K562 (cell line): Measurements from ENCODE around the gene LPCAT3. TPM values are rescaled to one million over a fixed set of nuclear protein-coding genes. Genes with fewer than 3 reads are reported as not detected.
A peak's percentile ranks its signal among the peaks of the same experiment; 100 is the strongest.

ENCODE experiments used
- ATAC-seq: fragments of 200-7000 bp; cut with Tn5 transposase; 3 replicates; pipeline ENCODE4 v1.9.1; 2020; ENCODE audit warnings: moderate library complexity
- BruUV-seq: library from RNA; stranded (reverse); fragments of 400-500 nt; replicated peaks from 2 replicates; lab custom pipeline; 2021; lab: Mats Ljungman, UMichigan
- CTCF ChIA-PET: fragments of 300-600 bp; formaldehyde crosslinking; extraction: SDS; loops from one replicate; lab custom pipeline; 2021; ENCODE audit warnings: low intra/inter-chr PET ratio; lab: Yijun Ruan, JAX
- POLR2A ChIA-PET: fragments of 300-600, 350-650 bp; sonication (Branson Sonifier 250); formaldehyde crosslinking; extraction: SDS; loops from one replicate; lab custom pipeline; 2021; ENCODE audit warnings: antibody characterized with exemption, inconsistent platforms; lab: Yijun Ruan, JAX
- DNase-seq, 4 experiments: peaks; one replicate each; pipeline versions ENCODE4 v3.0.0 to v3.0.0-alpha.2; 2011 to 2018; ENCODE audit warnings: low spot score in 3 of 4, mixed read lengths in 3 of 4; ENCODE audit errors: extremely low read depth in 1 of 4
- FAIRE-seq: peaks from 2 replicates; lab custom pipeline; 2011; peaks lifted over from hg19 to GRCh38; lab: Jason Lieb, UNC
- H2AFZ ChIP-seq: 2 replicates; pipeline ENCODE4 v1.6.0; 2011; ENCODE audit warnings: low read depth, low read length, control low read depth, inconsistent platforms
- H3K27ac ChIP-seq: fragments of 200-600 bp; 3 replicates; pipeline ENCODE4 v1.8.0; 2011; ENCODE audit warnings: low read depth, mild to moderate bottlenecking, control low read depth, inconsistent platforms, low read length, moderate library complexity, mixed read lengths; ENCODE audit errors: extremely low read depth
- H3K27me3 ChIP-seq, 2 experiments: fragments of 300-600 bp in 1 of 2; 2 replicates in 1 of 2; 3 replicates in 1 of 2; pipeline versions ENCODE4 v1.6.0 to v1.8.0; 2011; ENCODE audit warnings: inconsistent platforms in 2 of 2, low read length in 2 of 2, mild to moderate bottlenecking in 1 of 2, mixed read lengths in 1 of 2, moderate library complexity in 1 of 2; ENCODE audit not compliant: control insufficient read depth in 2 of 2, insufficient read depth in 2 of 2
- H3K36me3 ChIP-seq: fragments of 300-600 bp; 3 replicates; pipeline ENCODE4 v1.8.0; 2011; ENCODE audit warnings: mild to moderate bottlenecking, low read length, inconsistent platforms; ENCODE audit not compliant: control insufficient read depth, insufficient read depth
- H3K4me1 ChIP-seq, 2 experiments: fragments of 200-600 bp in 1 of 2; replicated peaks in 1 of 2; 2 replicates in 1 of 2; 3 replicates in 1 of 2; pipeline versions ENCODE4 v1.5.1 to v1.8.0; 2011; ENCODE audit warnings: inconsistent platforms in 2 of 2, low read length in 2 of 2, mild to moderate bottlenecking in 1 of 2, mixed read lengths in 1 of 2, moderate library complexity in 1 of 2; ENCODE audit not compliant: control insufficient read depth in 2 of 2, insufficient read depth in 2 of 2
- H3K4me2 ChIP-seq: 2 replicates; pipeline ENCODE4 v1.6.1; 2011; ENCODE audit warnings: low read length, control low read depth, inconsistent platforms, mixed read lengths; ENCODE audit not compliant: insufficient read depth
- H3K4me3 ChIP-seq: fragments of 200-600 bp; sonication (generic), shearing (Covaris generic); 2 replicates; pipeline ENCODE4 v1.5.1; 2016; ENCODE audit warnings: control low read depth, inconsistent platforms
- H3K79me2 ChIP-seq: fragments of 200-600 bp; 3 replicates; pipeline ENCODE4 v1.8.0; 2011; ENCODE audit warnings: low read length, inconsistent platforms; ENCODE audit not compliant: control insufficient read depth, insufficient read depth
- H3K9ac ChIP-seq, 2 experiments: 2 replicates each; pipeline versions ENCODE4 v1.6.0 to v1.6.1; 2011; ENCODE audit warnings: low read depth in 2 of 2, low read length in 2 of 2, control low read depth in 1 of 2, inconsistent platforms in 1 of 2, mild to moderate bottlenecking in 1 of 2, mixed read lengths in 1 of 2; ENCODE audit not compliant: insufficient read depth in 1 of 2
- H3K9me1 ChIP-seq: one replicate; pipeline ENCODE4 v1.6.0; 2011; ENCODE audit warnings: inconsistent platforms, mild to moderate bottlenecking, low read length, moderate library complexity; ENCODE audit not compliant: control insufficient read depth, insufficient read depth
- H3K9me3 ChIP-seq: replicated peaks from 2 replicates; pipeline ENCODE4 v1.5.1; 2011; ENCODE audit warnings: low read depth, low read length, inconsistent platforms; ENCODE audit not compliant: control insufficient read depth, insufficient read depth
- H4K20me1 ChIP-seq: replicated peaks from 2 replicates; pipeline ENCODE4 v1.6.1; 2011; ENCODE audit warnings: low read length, inconsistent platforms, mixed read lengths; ENCODE audit not compliant: control insufficient read depth, insufficient read depth
- CBFA2T3 ChIP-seq: fragments of 450-650 bp; IDR thresholded peaks from 2 replicates; pipeline ENCODE4 v1.6.1; 2017
- WGBS: fragments of 100-300 bp; shearing (Covaris generic); methylation state at CpG from one replicate; pipeline ENCODE4 v1.1.6; 2016; ENCODE audit warnings: low coverage, mixed read lengths; ENCODE audit not compliant: insufficient coverage; ENCODE audit errors: missing lambda C conversion rate; 5-methylcytosine and 5-hydroxymethylcytosine counted together
- in situ Hi-C: fragments of 300-500 bp; cut with MboI; formaldehyde crosslinking; loops from 4 replicates; pipeline ENCODE4 v1.15.0; 2018; ENCODE audit warnings: inconsistent platforms, mixed read lengths
- intact Hi-C: fragments of 100-400 bp; cut with micrococcal nuclease; formaldehyde crosslinking; loops from 2 replicates; pipeline ENCODE4 v1.14.2; 2022
- polyA plus RNA-seq, 8 experiments: library from polyadenylated mRNA; depleted of rRNA in 4 of 8; stranded (reverse) in 5 of 8; unstranded in 3 of 8; fragments of >200 nt; fragmentation: Nextera tagmentation in 2 of 8; fragmentation: Illumina TruSeq in 1 of 8; extraction: Ambion mirVana in 2 of 8; extraction: Trizol in 1 of 8; gene quantifications; 2 replicates each; pipeline versions ENCODE4 v1.2.1 to v1.2.3, GENCODE V29; 2011 to 2014; ENCODE audit warnings: inconsistent platforms in 1 of 8, missing spikeins in 1 of 8
- total RNA-seq, 7 experiments: library from RNA; depleted of rRNA in 6 of 7; stranded (reverse); fragments of >200 nt in 6 of 7; fragmentation: Illumina TruSeq in 2 of 7; extraction: Trizol in 2 of 7; gene quantifications; 2 replicates each; pipeline versions ENCODE4 v1.2.1 to v1.2.3, GENCODE V29; 2011 to 2021; ENCODE audit warnings: low replicate concordance in 1 of 7
- TF ChIP-seq, protein P1 (sequence below), 3 experiments: fragments of 200-800 bp in 1 of 3; sonication (Bioruptor generic) in 1 of 3; sonication (generic) in 1 of 3; formaldehyde crosslinking in 1 of 3; IDR thresholded peaks; 2 replicates each; pipeline versions ENCODE4 v1.6.1 to v1.8.0; 2016 to 2022; ENCODE audit warnings: mild to moderate bottlenecking in 2 of 3, missing compliant biosample characterization in 2 of 3, missing genetic modification characterization in 2 of 3, missing genetic modification reagents in 1 of 3

The LPCAT3 gene
- total and polyA plus RNA-seq, 9 of the 15 experiments (the other 6 are each of a cell fraction or from before 2014, with no cell fraction given), result 4.9 to 52.5 (median 25.3) TPM

DNA sequence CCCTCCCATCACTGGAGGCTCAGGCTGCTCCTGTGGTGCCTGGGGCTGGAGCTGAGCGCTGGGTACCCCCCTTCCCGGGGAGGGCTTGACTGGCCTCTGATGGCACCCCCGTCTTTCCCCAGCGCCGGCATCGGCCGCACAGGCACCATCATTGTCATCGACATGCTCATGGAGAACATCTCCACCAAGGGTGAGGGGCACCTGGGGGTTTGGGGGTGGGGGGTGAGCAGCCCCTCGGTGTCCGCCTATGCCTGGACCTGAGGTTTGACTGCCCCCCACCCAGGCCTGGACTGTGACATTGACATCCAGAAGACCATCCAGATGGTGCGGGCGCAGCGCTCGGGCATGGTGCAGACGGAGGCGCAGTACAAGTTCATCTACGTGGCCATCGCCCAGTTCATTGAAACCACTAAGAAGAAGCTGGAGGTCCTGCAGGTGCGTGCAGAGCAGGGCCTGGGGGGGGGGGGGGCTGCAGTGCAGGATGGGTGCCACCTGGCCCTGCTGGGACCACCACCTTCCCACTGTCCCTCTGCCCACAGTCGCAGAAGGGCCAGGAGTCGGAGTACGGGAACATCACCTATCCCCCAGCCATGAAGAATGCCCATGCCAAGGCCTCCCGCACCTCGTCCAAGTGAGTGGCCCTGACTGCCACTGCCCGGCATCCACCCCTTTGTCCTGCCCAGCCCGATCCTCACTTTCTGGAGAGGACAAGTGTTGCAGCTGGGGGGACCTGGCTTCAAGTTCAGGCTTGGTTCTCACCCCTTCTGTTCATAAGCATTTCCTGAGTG is 58.3 kb downstream of the LPCAT3 start:
- Histone ChIP-seq H3K9ac (peak overlapping the region in 1 of 2 experiments; percentile 96; a peak in 3 of 4 replicates), H3K4me1 (peaks cover 34 to 69% of the 10 kb centered on the region in 2 experiments)

More for the DNA sequence above, 58.3 kb downstream of the LPCAT3 start:
- ChIA-PET CTCF (interaction anchor here (1.4 to 1.8 kb wide), 2 partner anchors 36 to 91 kb away, joined by 4 to 5 read pairs; no protein-coding TSS in a partner anchor), POLR2A (interaction anchor here (0.6 to 8.0 kb wide), 10 partner anchors 8 to 107 kb away, joined by 3 to 98 read pairs (median 4); partner anchors contain the start of genes C12orf57, RNU7-1 and SPSB2)
- WGBS, result 92% methylated on average over 14 of the region's 26 CpGs
- peaks cover 10% of the 10 kb centered on the region; the same call in 2 of the 3 replicates for H3K79me2 ChIP-seq
- BruUV-seq, result no TSS peak
- FAIRE-seq (no peak), DNase-seq (no peak), ATAC-seq (no peak)
- TF ChIP-seq, protein P1, sequence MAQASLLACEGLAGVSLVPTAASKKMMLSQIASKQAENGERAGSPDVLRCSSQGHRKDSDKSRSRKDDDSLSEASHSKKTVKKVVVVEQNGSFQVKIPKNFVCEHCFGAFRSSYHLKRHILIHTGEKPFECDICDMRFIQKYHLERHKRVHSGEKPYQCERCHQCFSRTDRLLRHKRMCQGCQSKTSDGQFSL (CRISPR knock-in tag; IDR thresholded peaks at IDR 0.05), result peak; percentile 16; the same call in 1 of the 2 replicates
- TF ChIP-seq, protein P1 (tag; IDR thresholded peaks at IDR 0.05), result no peak
- no peak for TF ChIP-seq CBFA2T3
- H2AFZ ChIP-seq, result no peak overlapping the region
- peaks cover 6% of the 10 kb centered on the region; the same call in 1 of the 3 replicates for H3K36me3 ChIP-seq
- no peak overlapping the region for H3K27ac ChIP-seq
- H4K20me1 ChIP-seq, result no peaks in the 10 kb centered on the region
- no peaks in the 10 kb centered on the region for H3K27me3 ChIP-seq
- H3K9me1 ChIP-seq, result no peaks in the 10 kb centered on the region
- no peak overlapping the region for H3K4me3 ChIP-seq
- intact Hi-C loops, result loop anchor here (1.0 to 10.0 kb wide), 3 partner anchors 14 to 225 kb away; partner anchors contain the start of gene PEX5
- in situ Hi-C loops, result no loop called here
- peak overlapping the region; percentile 95; the same call in 1 of the 2 replicates for H3K4me2 ChIP-seq
- H3K9me3 ChIP-seq, result no peaks in the 10 kb centered on the region
